Peyer's patch (tissue), 4 donors: ENCODE results near the gene ARHGEF18. TPM values are rescaled to one million over a fixed set of nuclear protein-coding genes. Genes with fewer than 3 reads are reported as not detected.

ENCODE experiments used
- DNase-seq, 3 donors: peaks; one replicate each; pipeline ENCODE4 v3.0.0-alpha.2; 2017 to 2019
- H3K27ac ChIP-seq, 4 donors: fragments of 200-600 bp; sonication (generic); one replicate each; pipeline ENCODE4 v1.5.1; 2016 to 2019
- H3K27me3 ChIP-seq, 2 donors: fragments of 200-600 bp; sonication (generic); one replicate each; pipeline ENCODE4 v1.5.1; 2019
- H3K36me3 ChIP-seq, 3 donors: fragments of 200-600 bp; sonication (generic); one replicate each; pipeline ENCODE4 v1.5.1; 2016 to 2019
- H3K4me1 ChIP-seq, 4 donors: fragments of 200-600 bp; sonication (generic); one replicate each; pipeline ENCODE4 v1.5.1; 2016 to 2019
- H3K4me3 ChIP-seq, 4 donors: fragments of 200-600 bp; sonication (generic); 1 replicate in 3 of 4; 2 replicates in 1 of 4; pipeline ENCODE4 v1.5.1; 2016 to 2019; ENCODE audit warnings: mild to moderate bottlenecking in 1 of 4
- H3K9me3 ChIP-seq, 4 donors: fragments of 200-600 bp; sonication (generic); one replicate each; pipeline ENCODE4 v1.5.1; 2016 to 2019; ENCODE audit warnings: mild to moderate bottlenecking in 1 of 4
- POLR2A ChIP-seq, 2 donors: fragments of 450-650 bp; IDR thresholded peaks; one replicate each; pipeline ENCODE4 v1.5.1; 2017; ENCODE audit warnings: antibody characterized with exemption in 2 of 2, mild to moderate bottlenecking in 2 of 2, moderate library complexity in 2 of 2
- total RNA-seq, 4 donors: library from RNA; depleted of rRNA; stranded (reverse); fragments of >200 nt; gene quantifications; one replicate each; pipeline ENCODE4 v1.1.0, GENCODE V29; 2016
- TF ChIP-seq, protein P1 (sequence below), 6 experiments: fragments of 450-650 bp in 4 of 6; fragments of 200-600 bp in 2 of 6; sonication (generic) in 1 of 6; IDR thresholded peaks; one replicate each; pipeline ENCODE4 v1.5.1; 2017 to 2019; ENCODE audit warnings: antibody characterized with exemption in 6 of 6, mild to moderate bottlenecking in 3 of 6, moderate library complexity in 1 of 6

ARHGEF18 gene
- total RNA-seq, 4 donors from 2014 or later, result 75.9 to 139 (median 111) TPM

DNA sequence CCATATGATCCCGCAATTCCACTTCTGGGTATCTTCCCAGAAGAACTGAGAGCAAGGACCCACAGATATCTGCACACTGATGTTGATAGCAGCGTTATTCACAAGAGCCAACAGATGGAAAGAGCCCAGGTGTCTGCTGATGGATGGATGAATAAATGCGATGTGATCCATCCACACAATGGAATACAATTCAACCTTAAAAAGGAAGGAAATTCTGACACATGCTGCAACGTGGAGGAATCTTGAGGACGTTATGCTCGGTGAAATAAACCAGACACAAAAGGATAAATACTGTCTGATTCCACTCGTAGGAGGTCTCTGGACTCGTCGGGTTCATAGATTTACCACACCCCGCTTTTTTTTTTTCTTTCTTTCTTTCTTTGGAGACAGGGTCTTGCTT, 21.8 kb downstream of the ARHGEF18 start:
- no peaks in the 10 kb centered on the region for H3K27me3 ChIP-seq
- no peaks in the 10 kb centered on the region for H3K4me1 ChIP-seq

DNA sequence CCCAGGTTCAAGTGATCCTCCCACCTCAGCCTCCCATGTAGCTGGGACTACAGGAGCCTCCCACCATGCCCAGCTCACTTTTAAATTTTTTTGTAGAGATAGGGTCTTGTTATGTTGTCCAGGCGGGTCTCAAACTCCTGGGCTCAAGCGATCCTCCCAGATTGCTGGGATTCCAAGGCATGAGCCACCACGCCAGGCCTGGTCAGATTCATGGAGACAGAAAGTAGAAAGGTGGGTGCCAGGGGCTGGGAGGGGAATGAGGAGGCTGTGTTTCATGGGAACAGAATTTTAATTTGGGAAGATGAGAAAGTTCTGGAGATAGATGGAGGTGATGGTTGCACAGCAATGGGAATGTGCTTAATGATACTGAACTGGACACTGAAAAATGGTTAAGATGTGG, 22.3 kb downstream of the ARHGEF18 start:
- H3K4me1 ChIP-seq, result no peaks in the 10 kb centered on the region
- H3K4me3 ChIP-seq, result no peak overlapping the region
- H3K36me3 ChIP-seq, result peaks cover 0 to 2% (median 0%) of the 10 kb centered on the region in 3 donors
- DNase-seq, result peak in 1 of 3 donors; percentile 39
- H3K27me3 ChIP-seq, result no peaks in the 10 kb centered on the region
- peak overlapping the region in 1 of 4 donors; percentile 81 for H3K27ac ChIP-seq
- no peak for TF ChIP-seq POLR2A (IDR thresholded peaks at IDR 0.05)
- TF ChIP-seq, protein P1, sequence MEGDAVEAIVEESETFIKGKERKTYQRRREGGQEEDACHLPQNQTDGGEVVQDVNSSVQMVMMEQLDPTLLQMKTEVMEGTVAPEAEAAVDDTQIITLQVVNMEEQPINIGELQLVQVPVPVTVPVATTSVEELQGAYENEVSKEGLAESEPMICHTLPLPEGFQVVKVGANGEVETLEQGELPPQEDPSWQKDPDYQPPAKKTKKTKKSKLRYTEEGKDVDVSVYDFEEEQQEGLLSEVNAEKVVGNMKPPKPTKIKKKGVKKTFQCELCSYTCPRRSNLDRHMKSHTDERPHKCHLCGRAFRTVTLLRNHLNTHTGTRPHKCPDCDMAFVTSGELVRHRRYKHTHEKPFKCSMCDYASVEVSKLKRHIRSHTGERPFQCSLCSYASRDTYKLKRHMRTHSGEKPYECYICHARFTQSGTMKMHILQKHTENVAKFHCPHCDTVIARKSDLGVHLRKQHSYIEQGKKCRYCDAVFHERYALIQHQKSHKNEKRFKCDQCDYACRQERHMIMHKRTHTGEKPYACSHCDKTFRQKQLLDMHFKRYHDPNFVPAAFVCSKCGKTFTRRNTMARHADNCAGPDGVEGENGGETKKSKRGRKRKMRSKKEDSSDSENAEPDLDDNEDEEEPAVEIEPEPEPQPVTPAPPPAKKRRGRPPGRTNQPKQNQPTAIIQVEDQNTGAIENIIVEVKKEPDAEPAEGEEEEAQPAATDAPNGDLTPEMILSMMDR (IDR thresholded peaks at IDR 0.05), result no peak
- no peaks in the 10 kb centered on the region for H3K9me3 ChIP-seq

More for the DNA sequence above, 21.8 kb downstream of the ARHGEF18 start:
- no peaks in the 10 kb centered on the region for H3K36me3 ChIP-seq
- TF ChIP-seq, protein P1 (IDR thresholded peaks at IDR 0.05), result no peak
- no peak for TF ChIP-seq POLR2A (IDR thresholded peaks at IDR 0.05)
- DNase-seq, result no peak
- H3K27ac ChIP-seq, result peak overlapping the region in 1 of 4 donors; percentile 81
- no peak overlapping the region for H3K4me3 ChIP-seq
- H3K9me3 ChIP-seq, result no peaks in the 10 kb centered on the region

GRCh38 chr19:7372810-7373209, 24.1 kb downstream of the ARHGEF18 start:
- peak in 1 of 3 donors; percentile 37 for DNase-seq
- no peaks in the 10 kb centered on the region for H3K27me3 ChIP-seq
- H3K4me3 ChIP-seq, result no peak overlapping the region
- H3K27ac ChIP-seq, result peak overlapping the region in 1 of 4 donors; percentile 39
- H3K4me1 ChIP-seq, result no peaks in the 10 kb centered on the region
- peaks cover 0 to 6% (median 0%) of the 10 kb centered on the region in 3 donors for H3K36me3 ChIP-seq
- no peaks in the 10 kb centered on the region for H3K9me3 ChIP-seq
- TF ChIP-seq, protein P1 (IDR thresholded peaks at IDR 0.05), result no peak
- no peak for TF ChIP-seq POLR2A (IDR thresholded peaks at IDR 0.05)

DNA sequence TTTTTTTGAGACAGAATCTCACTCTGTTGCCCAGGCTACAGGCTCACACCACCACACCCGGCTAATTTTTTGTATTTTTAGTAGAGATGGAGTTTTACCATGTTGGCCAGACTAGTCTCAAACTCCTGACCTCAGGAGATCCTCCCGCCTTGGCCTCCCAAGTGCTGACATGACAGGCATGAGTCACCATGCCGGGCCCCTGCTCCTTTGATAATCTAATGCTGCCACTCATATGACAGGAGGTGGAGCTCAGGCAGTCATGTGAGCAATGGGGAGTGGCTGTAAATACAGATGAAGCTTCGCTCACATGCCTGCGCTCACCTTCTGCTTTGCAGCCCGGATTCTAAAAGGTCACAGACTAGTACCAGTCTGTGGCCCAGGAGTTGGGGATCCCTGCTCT, 25.1 kb downstream of the ARHGEF18 start:
- TF ChIP-seq POLR2A (IDR thresholded peaks at IDR 0.05), result no peak
- TF ChIP-seq, protein P1 (IDR thresholded peaks at IDR 0.05), result no peak
- Histone ChIP-seq H3K27me3 (no peaks in the 10 kb centered on the region), H3K4me1 (no peaks in the 10 kb centered on the region), H3K4me3 (no peak overlapping the region), H3K27ac (no peak overlapping the region), H3K36me3 (peaks cover 0 to 6% (median 0%) of the 10 kb centered on the region in 3 donors), H3K9me3 (no peaks in the 10 kb centered on the region)
- peak in 2 of 3 donors; percentile 51 to 60 for DNase-seq

GRCh38 chr19:7376151-7376852, 27.6 kb downstream of the ARHGEF18 start:
- Histone ChIP-seq H3K4me3 (no peak overlapping the region), H3K36me3 (peaks cover 0 to 6% (median 0%) of the 10 kb centered on the region in 3 donors), H3K4me1 (no peaks in the 10 kb centered on the region), H3K9me3 (no peaks in the 10 kb centered on the region), H3K27ac (no peak overlapping the region), H3K27me3 (no peaks in the 10 kb centered on the region)
- TF ChIP-seq POLR2A (IDR thresholded peaks at IDR 0.05), result no peak
- TF ChIP-seq, protein P1 (IDR thresholded peaks at IDR 0.05), result no peak
- DNase-seq, result peak in 1 of 3 donors; percentile 26
